ENCODE data around the gene OCA2. TPM values are rescaled to one million over a fixed set of nuclear protein-coding genes. Genes with fewer than 3 reads are reported as not detected.

OCA2 gene
- total RNA-seq, 2 experiments from 2014 or later = not detected

DNA sequence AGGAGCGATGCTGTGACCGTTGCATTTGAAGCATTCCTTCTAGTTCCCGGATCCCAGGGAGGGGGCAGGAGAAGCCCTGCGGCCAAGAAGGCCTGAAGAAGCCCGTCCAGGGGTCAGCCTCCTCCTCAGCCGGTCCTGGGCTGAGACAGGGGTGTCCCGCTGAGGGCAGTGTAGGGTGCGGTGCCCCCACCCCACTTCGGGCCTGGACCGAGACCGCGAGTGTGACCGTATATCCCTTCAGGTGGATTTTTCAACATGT is 2.8 kb downstream of the OCA2 start:
- Mint-ChIP-seq H3K4me3 (peak overlapping the region; percentile 77), H3K27ac (no peak overlapping the region), H3K27me3 (peaks cover 70% of the 10 kb centered on the region), H3K9me3 (peaks cover 1% of the 10 kb centered on the region), H3K4me1 (peaks cover 26% of the 10 kb centered on the region), H3K36me3 (ENCODE audit: low read depth) (peaks cover 2% of the 10 kb centered on the region)
- ChIA-PET POLR2A (no interaction called here), CTCF (interaction anchor here (1.7 kb wide), 1 partner anchor 14 kb away, joined by 5 read pairs; no protein-coding TSS in a partner anchor)
- DNase-seq = no peak

DNA sequence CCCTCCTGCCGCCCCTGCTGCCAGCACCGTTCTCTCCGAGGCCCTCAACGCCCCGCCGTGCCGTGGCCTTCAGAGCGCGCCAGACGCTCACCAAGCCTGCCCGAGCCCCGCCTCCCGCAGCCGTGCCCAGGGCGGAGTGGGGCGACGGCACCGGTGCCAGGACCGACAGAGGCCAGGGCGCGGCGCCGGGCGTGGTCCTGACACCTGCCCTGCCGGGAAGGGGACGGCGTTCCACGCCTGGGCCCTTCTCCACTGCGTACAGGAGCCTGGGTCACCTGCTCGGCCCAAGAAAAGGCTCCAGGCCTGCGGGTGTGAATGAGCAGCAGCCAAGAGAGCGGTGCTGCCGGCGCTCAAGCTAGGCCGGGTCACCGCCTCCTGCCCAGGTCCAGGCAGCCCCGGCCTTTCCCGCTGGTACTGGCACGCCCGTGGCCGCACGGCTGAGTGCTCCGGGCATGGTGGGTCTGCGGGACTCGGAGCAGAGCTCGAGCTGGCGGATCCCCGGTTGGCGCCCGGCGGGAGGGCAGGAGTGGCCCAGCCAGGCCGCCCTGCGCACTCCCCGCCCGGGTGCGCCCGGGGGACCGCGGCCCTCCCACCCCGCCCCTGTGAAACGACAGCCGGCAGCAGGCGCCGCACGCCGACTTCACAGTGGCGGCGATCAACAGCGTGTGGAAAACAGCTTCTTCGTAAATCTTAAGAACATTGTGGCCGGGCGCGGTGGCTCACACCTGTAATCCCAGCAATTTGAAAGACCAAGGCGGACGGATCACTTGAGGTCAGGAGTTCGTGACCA is 4.2 kb downstream of the OCA2 start:
- peaks cover 12% of the 10 kb centered on the region for H3K9me3 Mint-ChIP-seq
- H3K4me1 Mint-ChIP-seq = peaks cover 26% of the 10 kb centered on the region
- H3K36me3 Mint-ChIP-seq (ENCODE audit: low read depth) = peaks cover 8% of the 10 kb centered on the region
- ChIA-PET CTCF (no interaction called here), POLR2A (no interaction called here)
- no peak overlapping the region for H3K27ac Mint-ChIP-seq
- peaks cover 74% of the 10 kb centered on the region for H3K27me3 Mint-ChIP-seq
- H3K4me3 Mint-ChIP-seq = peak overlapping the region; percentile 77
- no peak for DNase-seq

DNA sequence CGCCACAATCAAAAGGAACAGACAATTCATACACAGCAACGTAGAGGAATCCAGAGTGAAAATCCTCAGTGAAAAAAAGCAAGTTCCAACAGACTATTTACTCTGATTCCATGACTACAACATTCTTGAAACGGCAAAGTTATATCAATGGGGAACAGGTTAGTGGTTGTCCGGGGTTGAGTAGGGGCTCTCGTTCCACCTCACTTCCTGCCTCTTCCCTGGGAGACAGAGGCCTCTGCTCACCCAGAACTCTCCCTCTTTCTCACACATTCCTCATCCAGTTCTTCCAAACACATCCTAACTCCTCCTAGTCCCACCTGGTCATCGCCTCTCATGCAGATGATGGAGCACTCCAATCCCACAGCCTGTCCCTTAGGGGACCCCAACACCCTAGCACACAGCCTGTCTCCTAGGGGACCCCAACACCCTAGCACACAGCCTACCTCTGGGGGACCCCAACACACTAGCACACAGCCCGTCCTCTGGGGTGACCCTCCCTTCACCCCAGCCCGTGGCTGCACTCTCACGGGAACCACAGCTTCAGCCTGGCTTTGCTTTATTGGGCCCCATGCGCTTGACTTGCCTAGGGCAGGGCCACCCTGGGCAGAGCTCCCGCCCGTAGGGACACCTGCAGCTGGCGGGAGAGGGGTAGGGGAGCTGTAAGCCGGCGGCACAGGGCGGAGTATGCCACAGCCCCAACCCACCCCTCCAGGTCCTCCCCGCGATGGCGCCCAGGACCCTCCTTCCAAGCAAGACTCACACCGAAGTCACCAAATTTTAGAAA is 5.2 kb downstream of the OCA2 start:
- no peak for DNase-seq
- Mint-ChIP-seq H3K27ac (no peak overlapping the region), H3K4me3 (no peak overlapping the region), H3K27me3 (peaks cover 71% of the 10 kb centered on the region), H3K4me1 (peaks cover 21% of the 10 kb centered on the region), H3K36me3 (ENCODE audit: low read depth) (peaks cover 8% of the 10 kb centered on the region), H3K9me3 (peaks cover 12% of the 10 kb centered on the region)
- CTCF ChIA-PET = no interaction called here
- POLR2A ChIA-PET = no interaction called here

DNA sequence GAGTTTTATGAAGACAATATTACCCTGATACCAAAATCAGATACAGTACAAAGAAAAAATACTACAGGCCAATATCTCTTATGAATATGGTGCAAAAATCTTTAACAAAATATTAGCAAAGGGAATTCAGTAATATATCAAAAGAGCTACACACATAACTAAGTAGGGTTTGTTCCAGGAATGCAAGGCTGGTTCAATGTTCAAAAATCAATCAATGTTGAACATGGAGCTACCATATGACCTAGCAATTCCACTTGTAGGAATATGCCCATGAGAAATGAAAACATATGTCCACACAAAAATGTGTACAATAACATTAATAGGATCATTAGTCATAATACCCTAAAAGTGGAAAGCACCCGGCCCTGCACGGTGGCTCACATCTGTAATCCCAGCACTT is 7.8 kb downstream of the OCA2 start:
- no peak for DNase-seq
- Mint-ChIP-seq H3K9me3 (peaks cover 16% of the 10 kb centered on the region), H3K4me1 (peaks cover 21% of the 10 kb centered on the region), H3K36me3 (ENCODE audit: low read depth) (peaks cover 6% of the 10 kb centered on the region), H3K27ac (no peak overlapping the region), H3K4me3 (no peak overlapping the region), H3K27me3 (peaks cover 57% of the 10 kb centered on the region)
- ChIA-PET POLR2A (no interaction called here), CTCF (interaction anchor here (1.9 kb wide), 1 partner anchor 11 kb away, joined by 4 read pairs; no protein-coding TSS in a partner anchor)

DNA sequence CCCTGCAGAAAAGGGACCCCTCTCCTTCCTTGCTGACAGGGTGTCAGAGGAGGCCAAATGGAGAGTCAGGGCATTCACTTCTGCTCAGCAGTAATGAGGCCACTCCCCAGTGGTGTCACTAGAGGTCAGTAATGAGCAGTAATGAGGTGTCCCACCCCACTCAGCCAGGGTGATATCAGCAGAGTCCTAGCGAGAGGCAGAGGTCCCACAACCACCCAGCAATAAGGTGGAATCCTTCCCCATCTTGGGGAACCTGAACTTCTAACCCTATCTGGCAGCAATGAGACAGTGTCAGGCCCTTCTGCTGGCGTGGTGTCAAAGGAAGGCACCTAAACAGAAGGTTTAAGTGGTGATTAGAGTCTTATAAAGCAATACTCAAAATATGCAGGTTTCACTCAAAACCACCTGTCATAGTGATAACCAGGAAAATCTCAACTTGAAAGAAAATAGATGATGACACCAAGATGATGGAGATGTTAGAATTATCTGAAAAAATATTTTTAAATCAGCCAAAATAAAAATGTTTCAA is 12.9 kb downstream of the OCA2 start:
- ChIA-PET POLR2A (no interaction called here), CTCF (interaction anchor here (0.7 kb wide), 1 partner anchor 26 kb away, joined by 3 read pairs; no protein-coding TSS in a partner anchor)
- Mint-ChIP-seq H3K27me3 (peaks cover 21% of the 10 kb centered on the region), H3K36me3 (ENCODE audit: low read depth) (peaks cover 6% of the 10 kb centered on the region), H3K27ac (no peak overlapping the region), H3K9me3 (peaks cover 13% of the 10 kb centered on the region), H3K4me1 (peaks cover 11% of the 10 kb centered on the region), H3K4me3 (no peak overlapping the region)
- peak; percentile 66 for DNase-seq

DNA sequence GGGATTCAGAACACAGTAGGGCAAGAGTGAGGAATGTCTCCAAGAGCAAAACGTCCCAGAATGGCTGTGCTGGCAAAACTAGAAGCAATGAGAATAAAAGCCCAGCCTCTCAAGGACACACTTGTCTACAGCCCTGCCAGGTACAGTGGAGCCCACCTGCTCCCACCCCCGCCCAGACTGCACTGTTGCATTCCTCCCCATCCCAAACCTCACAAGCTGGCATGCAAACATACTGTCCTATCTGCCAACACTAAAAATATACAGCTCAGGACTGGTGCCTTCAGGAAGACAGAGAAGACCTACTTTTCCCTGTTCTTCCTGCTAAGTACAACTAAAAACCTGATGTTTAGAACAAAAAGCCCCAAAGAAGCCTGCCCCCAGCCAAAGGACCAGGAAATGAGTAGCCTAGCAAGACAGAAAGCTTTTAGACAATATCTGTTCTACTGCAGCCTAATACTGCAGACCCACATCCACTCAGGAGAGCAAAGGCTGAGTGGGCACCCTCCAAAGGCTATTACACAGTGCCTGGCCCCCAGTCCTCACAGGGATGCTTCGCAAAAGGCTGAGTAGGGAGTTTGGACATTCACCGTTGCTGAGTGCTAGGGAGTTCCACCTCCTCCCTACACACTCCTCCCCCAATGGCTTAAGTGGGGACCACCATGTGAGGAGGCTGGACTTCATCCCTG is 13.5 kb downstream of the OCA2 start:
- DNase-seq = no peak

DNA sequence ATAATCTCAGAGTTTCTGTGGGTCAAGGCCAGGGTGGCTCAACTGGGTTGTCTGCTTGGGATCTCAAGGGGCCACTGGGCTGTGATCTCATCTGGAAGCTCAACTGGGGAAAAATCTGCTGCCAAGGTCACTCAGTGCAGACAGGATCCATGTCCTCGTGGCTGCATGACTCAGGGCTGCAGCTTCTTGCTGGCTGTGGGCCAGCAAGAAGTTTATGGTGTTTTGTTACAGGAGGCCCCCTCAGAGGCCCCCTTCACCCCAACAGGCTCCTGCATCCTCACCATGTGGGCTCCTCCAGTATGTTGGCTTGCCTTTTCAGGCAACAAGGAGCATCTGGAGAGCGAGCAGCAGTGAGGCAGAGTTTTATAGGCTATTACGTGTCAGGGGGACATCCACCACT is 14.6 kb downstream of the OCA2 start:
- Mint-ChIP-seq H3K36me3 (ENCODE audit: low read depth) (no peaks in the 10 kb centered on the region), H3K27ac (no peak overlapping the region), H3K9me3 (peaks cover 4% of the 10 kb centered on the region)

More for the DNA sequence above, 13.5 kb downstream of the OCA2 start:
- H3K27me3 Mint-ChIP-seq = peaks cover 17% of the 10 kb centered on the region
- ChIA-PET CTCF (interaction anchor here (0.7 kb wide), 1 partner anchor 27 kb away, joined by 3 read pairs; no protein-coding TSS in a partner anchor), POLR2A (no interaction called here)
- H3K4me1 Mint-ChIP-seq = peaks cover 11% of the 10 kb centered on the region
- H3K27ac Mint-ChIP-seq = no peak overlapping the region
- H3K36me3 Mint-ChIP-seq (ENCODE audit: low read depth) = peaks cover 4% of the 10 kb centered on the region
- peaks cover 9% of the 10 kb centered on the region for H3K9me3 Mint-ChIP-seq
- H3K4me3 Mint-ChIP-seq = no peak overlapping the region

DNA sequence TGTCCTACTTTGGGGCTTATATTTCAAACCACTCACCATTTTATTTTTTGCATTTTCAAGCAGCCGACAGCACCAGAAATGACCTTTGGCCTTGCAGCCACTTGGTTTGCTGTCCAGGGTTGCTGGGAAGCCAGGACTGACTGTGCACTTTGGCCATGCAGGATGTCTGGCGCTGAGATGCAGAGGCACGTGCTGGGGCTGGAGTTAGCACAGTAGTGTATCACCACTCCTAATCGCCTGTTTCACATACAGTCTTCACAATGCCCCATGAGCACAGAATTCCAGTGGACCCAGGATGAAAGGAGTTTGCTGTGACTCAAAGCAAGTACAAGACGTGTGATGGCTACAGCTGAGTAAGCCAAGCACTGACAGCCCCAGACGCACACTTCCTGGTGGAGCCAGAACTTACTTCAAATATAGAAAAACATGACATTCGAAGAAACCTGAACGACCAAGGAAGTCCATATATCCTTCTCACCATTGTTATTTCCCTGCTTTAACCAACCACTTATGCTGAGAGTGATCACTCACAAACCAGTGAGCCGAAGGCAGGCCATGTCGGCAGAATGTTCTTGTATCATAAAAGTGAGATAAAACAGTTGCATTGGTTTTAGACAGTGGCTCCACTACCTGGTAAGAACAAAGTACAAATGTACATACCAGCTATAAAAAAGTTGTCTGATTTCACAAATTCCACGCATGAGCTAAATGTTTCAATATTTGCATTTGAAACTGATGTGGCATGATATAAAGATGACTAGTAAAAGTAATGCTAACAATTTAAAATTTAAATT is 16.0 kb downstream of the OCA2 start:
- H3K9me3 Mint-ChIP-seq = no peaks in the 10 kb centered on the region
- ChIA-PET POLR2A (no interaction called here), CTCF (no interaction called here)
- DNase-seq = no peak
- no peak overlapping the region for H3K27ac Mint-ChIP-seq
- peaks cover 2% of the 10 kb centered on the region for H3K27me3 Mint-ChIP-seq
- H3K4me1 Mint-ChIP-seq = peaks cover 11% of the 10 kb centered on the region
- H3K4me3 Mint-ChIP-seq = no peak overlapping the region
- H3K36me3 Mint-ChIP-seq (ENCODE audit: low read depth) = no peaks in the 10 kb centered on the region

More for the DNA sequence above, 14.6 kb downstream of the OCA2 start:
- Mint-ChIP-seq H3K4me1 (peaks cover 11% of the 10 kb centered on the region), H3K4me3 (no peak overlapping the region), H3K27me3 (peaks cover 8% of the 10 kb centered on the region)
- no peak for DNase-seq
- CTCF ChIA-PET = no interaction called here
- POLR2A ChIA-PET = no interaction called here

DNA sequence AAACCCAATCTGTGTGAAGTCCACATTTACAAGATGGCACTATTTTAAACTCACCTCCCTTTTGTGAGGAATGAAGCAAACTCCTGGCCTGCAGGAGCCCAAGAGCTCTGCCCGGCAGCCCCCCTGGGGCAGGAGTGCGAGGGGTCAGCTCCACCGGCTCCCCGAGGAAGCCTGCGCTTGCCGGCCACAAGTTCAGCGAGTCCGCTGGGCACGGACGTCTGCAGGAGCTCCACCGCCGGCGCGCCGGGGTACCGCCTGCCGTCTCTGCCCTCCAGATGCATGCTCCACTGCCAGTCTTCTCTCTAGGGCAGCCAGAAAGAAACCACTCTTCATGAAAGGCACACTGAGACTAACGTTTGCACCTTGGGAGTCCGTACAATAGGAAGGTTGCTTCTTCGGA is 17.5 kb downstream of the OCA2 start:
- ChIA-PET CTCF (no interaction called here), POLR2A (no interaction called here)
- H3K27ac Mint-ChIP-seq = no peak overlapping the region
- peaks cover 2% of the 10 kb centered on the region for H3K27me3 Mint-ChIP-seq
- no peaks in the 10 kb centered on the region for H3K9me3 Mint-ChIP-seq
- H3K4me1 Mint-ChIP-seq = peaks cover 4% of the 10 kb centered on the region
- H3K36me3 Mint-ChIP-seq (ENCODE audit: low read depth) = no peaks in the 10 kb centered on the region
- no peak for DNase-seq
- H3K4me3 Mint-ChIP-seq = no peak overlapping the region

DNA sequence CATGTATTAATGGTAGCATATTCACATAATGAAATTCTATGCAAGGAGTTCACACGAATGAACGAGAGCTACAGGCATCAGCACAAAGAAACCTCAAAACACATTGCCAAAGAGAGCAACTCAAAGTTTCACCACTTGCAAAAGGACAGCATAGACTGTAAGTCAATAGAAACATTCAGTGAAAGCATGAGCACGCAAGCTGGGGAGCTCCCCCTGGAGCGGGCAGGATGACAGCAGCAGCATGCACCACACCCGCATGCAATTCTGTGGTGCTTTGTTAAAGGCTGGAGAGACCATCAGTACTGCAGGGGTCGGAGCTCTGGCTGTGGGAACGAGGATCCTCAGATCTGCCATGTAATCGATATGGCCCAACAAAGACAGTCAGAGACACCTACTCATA is 18.7 kb downstream of the OCA2 start:
- POLR2A ChIA-PET = no interaction called here
- no peaks in the 10 kb centered on the region for H3K36me3 Mint-ChIP-seq (ENCODE audit: low read depth)
- CTCF ChIA-PET = interaction anchor here (1.7 kb wide), 1 partner anchor 11 kb away, joined by 4 read pairs; no protein-coding TSS in a partner anchor
- H3K4me1 Mint-ChIP-seq = no peaks in the 10 kb centered on the region
- DNase-seq = no peak
- no peaks in the 10 kb centered on the region for H3K9me3 Mint-ChIP-seq
- no peak overlapping the region for H3K4me3 Mint-ChIP-seq
- H3K27me3 Mint-ChIP-seq = no peaks in the 10 kb centered on the region
- H3K27ac Mint-ChIP-seq = no peak overlapping the region

DNA sequence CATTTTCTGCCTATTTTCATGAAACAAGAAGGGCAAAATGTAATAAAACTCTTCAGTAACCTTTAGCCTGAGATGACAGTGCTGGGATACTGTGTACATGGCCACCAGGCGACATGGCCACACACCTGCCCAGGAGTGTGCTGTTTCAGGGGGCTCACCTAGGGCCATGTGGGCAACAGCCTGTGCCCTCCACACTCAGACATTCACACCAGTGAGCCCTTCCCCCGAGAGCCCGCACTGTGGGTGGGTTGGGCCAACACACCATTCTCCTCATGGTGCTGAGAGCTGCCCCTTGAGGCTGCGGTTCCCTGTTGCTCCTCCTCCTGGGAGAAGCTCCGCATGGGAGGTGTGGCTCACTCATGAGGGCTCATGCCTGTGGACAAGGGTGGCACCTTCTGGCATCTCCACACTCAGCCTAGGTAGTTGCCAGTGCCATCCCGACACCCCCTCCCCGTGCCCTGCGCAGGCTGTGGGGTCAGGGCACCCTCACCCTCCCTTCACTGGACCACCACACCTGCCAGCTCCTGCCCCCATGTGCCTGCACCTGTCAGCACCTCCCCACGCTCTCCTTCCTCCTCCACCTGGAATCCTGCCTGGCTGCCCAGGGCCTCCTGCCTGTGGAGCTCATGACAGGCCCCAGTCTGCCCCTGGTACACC is 19.7 kb downstream of the OCA2 start:
- H3K9me3 Mint-ChIP-seq = no peaks in the 10 kb centered on the region
- ChIA-PET CTCF (interaction anchor here (1.7 kb wide), 1 partner anchor 12 kb away, joined by 4 read pairs; no protein-coding TSS in a partner anchor), POLR2A (no interaction called here)
- H3K27ac Mint-ChIP-seq = no peak overlapping the region
- H3K36me3 Mint-ChIP-seq (ENCODE audit: low read depth) = no peaks in the 10 kb centered on the region
- no peak overlapping the region for H3K4me3 Mint-ChIP-seq
- no peaks in the 10 kb centered on the region for H3K4me1 Mint-ChIP-seq
- DNase-seq = no peak
- H3K27me3 Mint-ChIP-seq = no peaks in the 10 kb centered on the region

DNA sequence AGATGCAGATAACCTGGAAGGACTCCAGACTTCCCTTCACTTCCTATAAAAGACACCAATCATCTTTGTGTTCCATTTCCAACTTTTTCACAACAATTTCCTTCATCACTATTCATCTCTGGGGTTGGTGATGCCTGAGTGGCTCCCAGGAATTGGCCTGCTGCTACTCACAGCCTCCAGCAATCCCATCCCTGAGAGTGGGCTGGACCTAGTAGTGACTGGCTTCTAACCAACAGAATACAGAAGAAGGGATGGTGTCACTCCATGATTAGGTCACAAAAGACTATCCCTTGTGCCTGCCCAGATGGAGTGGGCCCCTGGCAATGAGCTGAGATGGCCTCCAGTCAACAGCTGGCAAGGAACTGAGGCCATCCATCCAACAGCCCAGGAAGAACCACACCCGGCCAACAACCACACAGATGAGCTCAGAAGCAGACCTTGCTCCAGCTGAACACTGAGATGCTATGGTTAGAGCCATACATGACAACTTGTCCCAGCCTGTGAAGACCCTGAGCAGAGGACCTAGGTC is 20.9 kb downstream of the OCA2 start:
- Mint-ChIP-seq H3K4me3 (no peak overlapping the region), H3K36me3 (ENCODE audit: low read depth) (no peaks in the 10 kb centered on the region), H3K27me3 (peaks cover 3% of the 10 kb centered on the region), H3K9me3 (no peaks in the 10 kb centered on the region), H3K27ac (no peak overlapping the region), H3K4me1 (no peaks in the 10 kb centered on the region)
- POLR2A ChIA-PET = no interaction called here
- CTCF ChIA-PET = no interaction called here
- DNase-seq = no peak
